PC-9 (cell line): ENCODE data around the gene ARL6IP5. TPM values are rescaled to one million over a fixed set of nuclear protein-coding genes. Genes with fewer than 3 reads are reported as not detected.

Experiments used
- BruUV-seq: library from RNA; stranded (reverse); fragments of 400-500 nt; replicated peaks from 2 replicates; lab custom pipeline; 2021; lab: Mats Ljungman, UMichigan
- CTCF ChIA-PET: fragments of 300-600 bp; sonication (Branson Sonifier 250); formaldehyde crosslinking; loops from one replicate; lab custom pipeline; 2022; ENCODE audit warnings: antibody characterized with exemption; lab: Charles Lee
- POLR2A ChIA-PET: fragments of 300-600 bp; sonication (Branson Sonifier 250); formaldehyde crosslinking; loops from one replicate; lab custom pipeline; 2022; ENCODE audit warnings: antibody characterized with exemption; ENCODE audit not compliant: unreplicated experiment; lab: Charles Lee
- DNase-seq, 2 experiments: peaks; one replicate each; pipeline versions ENCODE4 v3.0.0 to v3.0.0-alpha.2; 2015 to 2022; ENCODE audit warnings: mixed read lengths in 1 of 2
- H2AFZ ChIP-seq: fragments of 200-600 bp; sonication (generic); 2 replicates; pipeline ENCODE4 v1.8.1; 2017; ENCODE audit warnings: antibody characterized with exemption
- H3F3A ChIP-seq: fragments of 200-600 bp; sonication (generic); 2 replicates; pipeline ENCODE4 v1.8.1; 2017; ENCODE audit warnings: antibody characterized with exemption, mild to moderate bottlenecking, low read depth; ENCODE audit not compliant: insufficient read depth
- H3K27ac ChIP-seq: fragments of 200-600 bp; sonication (generic); 2 replicates; pipeline ENCODE4 v1.6.1; 2016; ENCODE audit warnings: mixed run types
- H3K27me3 ChIP-seq: fragments of 200-600 bp; sonication (generic); 2 replicates; pipeline ENCODE4 v1.6.1; 2016; ENCODE audit warnings: low read depth, mixed run types; ENCODE audit not compliant: insufficient read depth
- H3K36me3 ChIP-seq: fragments of 200-600 bp; sonication (generic); 2 replicates; pipeline ENCODE4 v1.6.1; 2016; ENCODE audit warnings: low read depth, mixed run types
- H3K4me1 ChIP-seq: fragments of 200-600 bp; sonication (generic); replicated peaks from 2 replicates; pipeline ENCODE4 v1.6.1; 2016; ENCODE audit warnings: mixed run types; ENCODE audit not compliant: insufficient read depth
- H3K4me2 ChIP-seq: fragments of 200-600 bp; sonication (generic); 2 replicates; pipeline ENCODE4 v1.6.1; 2017; ENCODE audit warnings: mixed run types
- H3K4me3 ChIP-seq: fragments of 200-600 bp; sonication (generic); 2 replicates; pipeline ENCODE4 v1.6.1; 2016; ENCODE audit warnings: mixed run types
- H3K79me2 ChIP-seq: fragments of 200-600 bp; sonication (generic); 2 replicates; pipeline ENCODE4 v1.6.1; 2017; ENCODE audit warnings: low read depth, mixed run types
- H3K9me2 ChIP-seq: fragments of 200-600 bp; sonication (generic); 2 replicates; pipeline ENCODE4 v1.8.1; 2017; ENCODE audit warnings: mild to moderate bottlenecking; ENCODE audit not compliant: insufficient read depth
- H3K9me3 ChIP-seq: fragments of 200-600 bp; sonication (generic); 2 replicates; pipeline ENCODE4 v1.8.1; 2016; ENCODE audit warnings: low read depth; ENCODE audit not compliant: insufficient read depth
- H4K20me1 ChIP-seq: fragments of 200-600 bp; sonication (generic); 2 replicates; pipeline ENCODE4 v1.8.1; 2017; ENCODE audit not compliant: insufficient read depth
- CTCF ChIP-seq: fragments of 200-600 bp; sonication (generic); conservative IDR thresholded peaks from 2 replicates; pipeline ENCODE4 v1.6.1; 2017; ENCODE audit warnings: mixed run types, antibody characterized with exemption, mild to moderate bottlenecking, moderate library complexity
- EZH2 ChIP-seq: fragments of 200-600 bp; sonication (generic); IDR thresholded peaks from 2 replicates; pipeline ENCODE4 v1.8.0; 2017; ENCODE audit warnings: antibody characterized with exemption, low read depth
- intact Hi-C: fragments of 100-400 bp; cut with micrococcal nuclease; formaldehyde crosslinking; loops from one replicate; pipeline ENCODE4 v1.10.0; 2022; ENCODE audit not compliant: unreplicated experiment
- total RNA-seq: library from RNA; stranded (reverse); gene quantifications from 2 replicates; pipeline ENCODE4 v1.2.3, GENCODE V29; 2021

ARL6IP5 gene
- total RNA-seq, 1 experiment from 2014 or later: 45.7 TPM

- Histone ChIP-seq H3K27ac (no peak overlapping the region), H3K4me1 (no peaks in the 10 kb centered on the region), H2AFZ (no peak overlapping the region), H3F3A (no peaks in the 10 kb centered on the region), H3K9me2 (no peaks in the 10 kb centered on the region), H3K27me3 (no peaks in the 10 kb centered on the region), H4K20me1 (no peaks in the 10 kb centered on the region), H3K4me3 (no peak overlapping the region), H3K9me3 (no peaks in the 10 kb centered on the region), H3K36me3 (no peaks in the 10 kb centered on the region; the same call in 1 of the 2 replicates), H3K4me2 (no peak overlapping the region), H3K79me2 (no peaks in the 10 kb centered on the region)
- ChIA-PET CTCF (interaction anchor here (0.6 kb wide), 1 partner anchor 47 kb away, joined by 4 read pairs; no protein-coding TSS in a partner anchor), POLR2A (no interaction called here)
- TF ChIP-seq EZH2 (no peak), CTCF (no peak)
- intact Hi-C loops: no loop called here
- no peak for DNase-seq
- BruUV-seq: no TSS peak
Measured at GRCh38 chr3:69058947-69059224, 25.9 kb upstream of the ARL6IP5 start.

- no peak overlapping the region for H3K27ac ChIP-seq
- no peaks in the 10 kb centered on the region for H3K27me3 ChIP-seq
- H3K4me1 ChIP-seq: no peaks in the 10 kb centered on the region
- no peaks in the 10 kb centered on the region for H3K9me2 ChIP-seq
- no peak overlapping the region for H3K4me2 ChIP-seq
- no peaks in the 10 kb centered on the region; the same call in 1 of the 2 replicates for H3K36me3 ChIP-seq
- BruUV-seq: no TSS peak
- no peak for TF ChIP-seq CTCF
- TF ChIP-seq EZH2: no peak
- no peak overlapping the region for H3K4me3 ChIP-seq
- no peaks in the 10 kb centered on the region for H3F3A ChIP-seq
- no peaks in the 10 kb centered on the region for H3K9me3 ChIP-seq
- H4K20me1 ChIP-seq: no peaks in the 10 kb centered on the region
- CTCF ChIA-PET: no interaction called here
- DNase-seq: no peak
- H2AFZ ChIP-seq: no peak overlapping the region
- H3K79me2 ChIP-seq: no peaks in the 10 kb centered on the region
- intact Hi-C loops: no loop called here
- POLR2A ChIA-PET: no interaction called here
Measured at GRCh38 chr3:69059688-69060087, 25.0 kb upstream of the ARL6IP5 start.

- intact Hi-C loops: no loop called here
- CTCF ChIA-PET: no interaction called here
- Histone ChIP-seq H3K4me2 (no peak overlapping the region), H3K4me3 (no peak overlapping the region), H3K36me3 (no peaks in the 10 kb centered on the region; the same call in 1 of the 2 replicates), H3K27ac (no peak overlapping the region), H2AFZ (no peak overlapping the region), H4K20me1 (no peaks in the 10 kb centered on the region), H3K9me3 (no peaks in the 10 kb centered on the region), H3K27me3 (no peaks in the 10 kb centered on the region), H3F3A (no peaks in the 10 kb centered on the region), H3K9me2 (no peaks in the 10 kb centered on the region), H3K4me1 (no peaks in the 10 kb centered on the region), H3K79me2 (no peaks in the 10 kb centered on the region)
- DNase-seq: no peak
- no peak for TF ChIP-seq EZH2
- no peak for TF ChIP-seq CTCF
- BruUV-seq: no TSS peak
- POLR2A ChIA-PET: interaction anchor here (0.7 kb wide), 1 partner anchor 22 kb away, joined by 3 read pairs; no protein-coding TSS in a partner anchor
Measured at GRCh38 chr3:69063636-69064035, 21.1 kb upstream of the ARL6IP5 start.
